HG03060 (cell line): ENCODE data around the gene MRPL34.

ENCODE experiments used
- ATAC-seq: cut with Tn5 transposase; IDR thresholded peaks from one replicate; pipeline ENCODE4 v1.9.1; 2021; ENCODE audit warnings: low read depth, moderate number of reproducible peaks; ENCODE audit not compliant: unreplicated experiment

The MRPL34 gene

DNA sequence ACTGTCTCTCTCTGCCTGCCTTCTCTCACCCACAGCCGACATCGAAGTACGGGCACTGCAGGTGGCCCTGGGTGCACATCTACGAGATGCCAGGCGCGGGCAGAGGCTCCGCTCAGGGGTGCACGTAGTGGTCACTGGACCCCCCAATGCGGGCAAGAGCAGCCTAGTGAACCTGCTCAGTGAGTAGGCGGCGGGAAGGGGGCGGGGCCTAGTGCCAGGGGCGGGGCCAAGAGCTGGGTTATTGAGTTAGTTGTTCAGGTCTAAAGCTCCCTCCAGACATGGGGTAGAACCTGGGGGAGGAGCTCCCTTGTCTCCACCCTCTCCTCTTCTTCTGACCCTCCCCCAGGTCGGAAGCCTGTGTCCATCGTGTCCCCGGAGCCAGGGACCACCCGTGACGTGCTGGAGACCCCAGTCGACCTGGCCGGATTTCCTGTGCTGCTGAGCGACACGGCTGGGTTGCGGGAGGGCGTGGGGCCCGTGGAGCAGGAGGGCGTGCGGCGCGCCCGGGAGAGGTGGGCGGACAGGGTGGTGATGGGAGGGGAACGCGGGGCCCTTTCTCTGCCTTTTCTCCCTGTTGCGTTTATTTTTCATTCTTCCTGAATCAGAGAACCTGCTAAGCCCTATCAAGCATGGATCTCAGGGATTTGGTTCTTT lies 33.5 kb downstream of the MRPL34 start:
- ATAC-seq: no peak

DNA sequence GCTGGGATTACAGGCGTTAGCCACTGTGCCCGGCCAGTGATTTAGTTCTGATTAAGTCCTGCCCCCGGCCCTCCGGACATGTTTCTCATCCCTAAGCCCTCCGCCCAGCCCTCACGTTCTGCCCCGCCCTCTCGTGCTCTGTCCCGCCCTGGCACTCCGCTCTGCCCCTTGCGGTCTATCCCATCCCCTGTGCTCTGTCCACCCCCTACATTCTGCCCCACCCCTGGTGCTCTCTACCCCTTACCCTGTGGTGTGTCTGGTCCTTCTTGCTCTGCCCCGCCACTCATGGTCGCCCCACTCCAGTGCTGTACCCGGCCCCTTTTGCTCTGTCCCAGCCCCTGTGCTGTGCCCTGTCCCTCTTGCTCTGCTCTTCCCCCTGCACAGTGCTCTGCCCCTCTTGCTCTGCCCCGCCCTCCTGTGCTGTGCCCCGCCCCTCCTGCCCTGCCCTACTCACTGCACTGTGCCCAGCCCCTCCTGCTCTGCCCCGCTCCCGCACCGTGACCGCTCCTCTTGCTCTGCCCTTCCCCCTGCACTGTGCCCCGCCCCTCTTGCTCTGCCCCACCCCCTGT lies 34.7 kb downstream of the MRPL34 start:
- ATAC-seq: no peak

DNA sequence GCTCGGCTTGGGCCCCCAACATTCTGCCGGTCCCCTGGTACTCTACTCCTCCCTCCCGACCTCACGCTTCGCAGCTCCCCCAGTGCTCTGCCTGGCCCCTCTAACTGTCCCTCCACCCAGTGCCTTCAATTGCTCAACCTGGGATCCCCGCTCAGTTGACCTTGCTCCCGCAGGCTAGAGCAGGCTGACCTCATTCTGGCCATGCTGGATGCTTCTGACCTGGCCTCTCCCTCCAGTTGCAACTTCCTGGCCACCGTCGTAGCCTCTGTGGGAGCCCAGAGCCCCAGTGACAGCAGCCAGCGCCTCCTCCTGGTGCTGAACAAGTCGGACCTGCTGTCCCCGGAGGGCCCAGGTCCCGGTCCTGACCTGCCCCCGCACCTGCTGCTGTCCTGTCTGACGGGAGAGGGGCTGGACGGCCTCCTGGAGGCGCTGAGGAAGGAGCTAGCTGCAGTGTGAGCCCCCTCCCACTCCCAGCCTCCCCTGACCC lies 35.2 kb downstream of the MRPL34 start:
- no peak for ATAC-seq

DNA sequence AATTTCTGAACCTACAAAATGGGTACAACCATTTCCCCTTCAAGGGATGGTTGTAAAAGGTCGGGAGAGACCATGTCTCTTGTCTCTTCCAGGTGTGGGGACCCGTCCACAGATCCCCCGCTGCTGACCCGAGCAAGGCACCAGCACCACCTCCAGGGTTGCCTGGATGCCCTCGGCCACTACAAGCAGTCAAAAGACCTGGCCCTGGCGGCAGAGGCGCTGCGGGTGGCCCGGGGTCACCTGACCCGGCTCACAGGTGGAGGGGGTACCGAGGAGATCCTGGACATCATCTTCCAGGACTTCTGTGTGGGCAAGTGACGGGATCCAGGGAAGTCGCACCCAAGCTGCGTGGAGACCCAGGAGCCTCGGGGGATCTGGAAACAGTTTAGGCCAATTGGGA lies 35.7 kb downstream of the MRPL34 start:
- ATAC-seq: no peak

DNA sequence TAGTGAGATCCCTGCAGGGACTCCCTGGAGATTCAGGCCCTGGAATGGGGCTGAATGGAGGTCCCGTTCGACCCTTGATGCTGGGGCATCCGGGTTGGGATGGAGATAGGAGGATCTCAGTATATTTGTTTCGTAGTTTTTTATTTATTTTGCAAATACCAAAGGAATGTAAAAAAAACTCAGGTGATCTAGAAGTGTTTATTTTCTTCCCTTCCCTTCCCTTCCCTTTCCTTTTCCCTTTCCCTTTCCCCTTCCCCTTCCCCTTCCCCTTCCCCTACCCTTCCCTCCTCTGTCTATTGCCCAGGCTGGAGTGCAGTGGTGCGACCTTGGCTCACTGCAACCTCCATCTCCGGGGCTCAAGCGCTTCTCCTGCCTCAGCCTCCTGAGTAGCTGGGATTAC lies 36.2 kb downstream of the MRPL34 start:
- ATAC-seq: no peak

DNA sequence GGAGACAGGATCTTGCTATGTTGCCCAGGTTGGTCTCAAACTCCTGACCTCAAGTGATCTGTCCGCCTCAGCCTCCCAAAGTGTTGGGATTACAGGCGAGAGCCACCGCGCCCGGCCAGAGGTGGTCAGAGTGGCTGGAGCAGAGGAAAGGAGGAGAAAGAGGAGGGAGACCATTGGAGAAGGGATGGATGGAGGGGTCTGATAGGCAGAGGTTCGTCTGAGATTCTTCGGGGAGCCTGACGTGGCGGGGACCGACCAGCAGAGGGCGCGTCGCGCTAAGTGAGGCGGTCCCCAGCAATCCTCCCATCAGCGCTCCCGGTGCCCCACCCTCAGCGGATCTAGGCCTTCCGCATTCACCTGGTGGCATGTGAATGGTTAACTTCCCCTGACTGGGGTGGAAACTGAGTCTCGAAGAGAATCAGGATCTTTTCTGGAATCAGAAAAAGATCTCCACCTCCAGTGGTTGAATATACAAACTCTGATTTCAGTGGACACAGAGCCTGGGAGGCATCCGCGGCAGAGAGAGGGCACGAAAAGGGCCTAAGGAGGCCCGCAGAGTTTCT lies 40.5 kb downstream of the MRPL34 start:
- no peak for ATAC-seq

DNA sequence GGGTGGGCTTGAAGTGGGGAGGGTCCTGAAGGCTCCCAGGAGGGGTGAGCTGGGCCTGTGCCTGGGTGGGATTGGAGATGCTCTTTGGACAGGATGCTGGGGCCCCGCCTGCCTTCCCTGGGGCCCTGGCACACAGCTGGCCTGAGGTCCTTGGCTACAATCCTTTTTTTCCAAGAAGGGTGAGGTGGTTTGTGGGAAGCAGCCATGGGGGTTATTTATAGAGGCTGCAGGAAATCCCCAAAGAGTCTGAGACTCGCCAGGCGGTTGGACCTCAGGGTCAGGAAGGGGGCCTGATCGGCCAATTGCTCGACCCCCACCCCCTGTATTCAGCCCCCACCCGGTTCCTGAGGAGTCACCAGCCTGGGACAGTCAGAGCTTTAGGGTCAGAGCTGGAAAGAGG lies 41.7 kb downstream of the MRPL34 start:
- no peak for ATAC-seq

DNA sequence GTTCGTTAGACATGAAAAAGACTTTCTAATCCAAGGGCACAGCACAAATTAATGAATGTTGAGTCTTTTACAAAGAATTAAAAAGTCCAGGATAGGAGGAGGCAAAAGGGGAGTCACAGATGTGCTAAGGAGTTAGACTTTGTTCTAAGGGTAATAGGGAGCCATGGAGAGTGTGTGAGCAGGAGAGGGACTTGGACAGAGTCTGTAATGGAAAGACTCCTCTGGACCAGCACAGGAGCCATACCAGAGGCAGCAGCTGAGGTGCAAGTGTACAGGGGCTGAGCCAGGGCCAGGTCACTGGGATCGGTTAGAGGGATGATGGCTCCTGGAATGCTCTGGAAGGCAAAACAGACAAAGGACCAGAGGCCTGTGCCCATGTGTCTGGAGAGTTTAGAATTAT lies 42.2 kb downstream of the MRPL34 start:
- ATAC-seq: no peak

DNA sequence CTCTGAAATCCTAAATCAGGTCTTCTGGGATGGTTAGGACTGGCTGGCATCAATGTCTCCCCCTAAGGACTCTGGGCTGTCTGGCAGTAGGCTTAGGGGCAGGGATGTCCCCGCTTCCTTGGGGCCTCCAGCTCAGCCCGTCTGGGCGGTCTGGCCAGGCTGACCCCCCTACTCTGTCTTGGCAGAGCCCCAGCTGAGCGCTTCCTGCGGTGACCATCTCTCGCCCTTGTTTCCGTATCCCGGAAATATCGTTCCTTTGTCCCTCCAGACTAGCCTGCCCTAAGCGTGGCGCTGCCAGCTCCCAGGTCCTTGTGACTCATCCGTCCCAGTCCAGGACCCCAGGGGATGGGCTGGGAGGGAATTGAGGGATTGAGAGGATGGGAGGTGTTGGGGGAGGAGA lies 43.0 kb downstream of the MRPL34 start:
- no peak for ATAC-seq

DNA sequence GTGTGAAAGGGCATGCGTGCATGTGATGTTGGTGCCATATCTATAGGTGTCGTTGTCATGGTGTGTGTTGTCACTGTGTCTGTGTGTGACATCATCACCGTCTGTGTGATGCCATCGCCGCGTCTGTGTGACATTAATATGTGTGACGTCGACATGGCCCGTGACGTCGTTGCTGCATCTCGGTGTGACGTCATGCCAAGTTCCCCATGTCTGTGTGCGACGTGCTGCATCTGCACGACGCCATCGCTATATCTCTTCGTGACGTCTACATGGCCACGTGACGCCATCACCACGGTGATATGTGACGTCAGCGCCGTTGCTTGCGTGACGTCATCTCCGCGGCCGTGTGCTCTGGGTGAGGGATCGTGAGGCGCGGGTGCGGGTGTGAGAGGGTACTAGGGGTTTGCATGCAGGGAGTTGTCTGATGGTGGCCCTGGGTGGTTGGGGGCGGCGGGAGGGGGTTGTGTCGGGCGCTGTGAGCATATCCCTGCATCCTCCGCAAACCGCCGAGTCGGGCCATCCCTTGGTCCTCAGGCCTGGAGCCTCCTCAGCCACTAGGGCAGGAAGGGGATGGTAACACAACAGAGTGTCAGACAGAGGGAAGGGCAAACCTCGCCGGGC lies 46.3 kb downstream of the MRPL34 start:
- no peak for ATAC-seq

DNA sequence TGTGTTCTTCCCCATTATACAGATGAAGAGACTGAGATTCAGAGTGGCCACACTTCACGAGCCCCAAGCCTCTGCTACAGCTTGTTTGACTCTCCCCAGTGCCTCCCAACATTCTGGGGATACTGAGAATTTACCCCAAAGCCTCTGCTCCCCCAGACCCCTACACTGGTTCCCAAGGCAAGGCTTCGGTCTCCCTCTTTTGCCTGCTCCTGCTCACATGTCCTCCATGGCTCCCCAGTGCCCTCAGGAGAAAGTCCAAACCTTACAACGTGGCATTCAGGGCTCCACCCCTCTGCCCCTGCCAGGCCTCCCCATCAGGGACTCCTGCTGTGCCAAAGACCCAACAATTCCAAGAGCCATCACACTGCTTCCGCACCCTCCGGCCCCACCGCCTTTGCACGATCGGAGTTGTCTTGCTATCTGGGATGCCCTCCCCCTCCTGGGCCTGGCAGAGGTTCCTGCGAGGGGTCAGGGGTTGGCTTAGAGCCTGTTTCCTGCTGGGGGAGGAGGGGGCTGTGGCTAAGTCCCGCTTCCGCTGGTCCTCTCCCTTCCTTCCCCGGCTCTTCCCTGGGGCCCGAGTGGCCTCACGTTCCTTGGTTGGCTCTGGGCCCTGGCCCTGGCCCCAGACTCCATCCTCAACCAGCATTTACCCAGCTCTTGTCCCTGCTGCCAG lies 47.1 kb downstream of the MRPL34 start:
- ATAC-seq: no peak

DNA sequence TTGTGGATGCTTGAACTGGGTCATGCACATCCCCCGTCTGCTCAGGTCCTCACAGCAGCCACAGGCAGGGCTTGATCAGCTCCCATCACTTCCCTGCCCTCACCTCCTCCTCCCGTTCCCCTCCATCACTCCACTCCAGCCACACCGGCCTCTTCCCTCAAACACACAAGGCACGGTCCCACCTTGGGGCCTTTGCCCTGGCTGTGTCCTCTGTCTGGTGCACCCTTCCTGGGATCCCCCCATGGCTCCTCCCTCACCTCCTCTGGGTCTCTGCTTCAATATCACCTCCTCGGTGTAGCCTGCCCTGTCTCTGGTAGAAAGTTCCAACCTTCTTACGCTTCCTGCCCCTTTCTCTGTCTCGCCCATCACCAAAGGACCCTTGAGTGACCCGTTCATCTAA lies 47.7 kb downstream of the MRPL34 start:
- no peak for ATAC-seq
